ENCODE results near the gene B4GALT3.

- TF ChIP-seq, protein P1, sequence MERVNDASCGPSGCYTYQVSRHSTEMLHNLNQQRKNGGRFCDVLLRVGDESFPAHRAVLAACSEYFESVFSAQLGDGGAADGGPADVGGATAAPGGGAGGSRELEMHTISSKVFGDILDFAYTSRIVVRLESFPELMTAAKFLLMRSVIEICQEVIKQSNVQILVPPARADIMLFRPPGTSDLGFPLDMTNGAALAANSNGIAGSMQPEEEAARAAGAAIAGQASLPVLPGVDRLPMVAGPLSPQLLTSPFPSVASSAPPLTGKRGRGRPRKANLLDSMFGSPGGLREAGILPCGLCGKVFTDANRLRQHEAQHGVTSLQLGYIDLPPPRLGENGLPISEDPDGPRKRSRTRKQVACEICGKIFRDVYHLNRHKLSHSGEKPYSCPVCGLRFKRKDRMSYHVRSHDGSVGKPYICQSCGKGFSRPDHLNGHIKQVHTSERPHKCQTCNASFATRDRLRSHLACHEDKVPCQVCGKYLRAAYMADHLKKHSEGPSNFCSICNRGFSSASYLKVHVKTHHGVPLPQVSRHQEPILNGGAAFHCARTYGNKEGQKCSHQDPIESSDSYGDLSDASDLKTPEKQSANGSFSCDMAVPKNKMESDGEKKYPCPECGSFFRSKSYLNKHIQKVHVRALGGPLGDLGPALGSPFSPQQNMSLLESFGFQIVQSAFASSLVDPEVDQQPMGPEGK (CRISPR knock-in tag; IDR thresholded peaks at IDR 0.05; ENCODE audit: borderline replicate concordance): no peak
- no peak for TF ChIP-seq ZFP3 (CRISPR knock-in tag; IDR thresholded peaks at IDR 0.05)
- no peak for TF ChIP-seq CSDC2 (CRISPR knock-in tag; IDR thresholded peaks at IDR 0.05)
- TF ChIP-seq CREB5 (CRISPR knock-in tag; IDR thresholded peaks at IDR 0.05; ENCODE audit: low read depth): no peak
Observed at GRCh38 chr1:161222175-161223019, 45.1 kb upstream of the B4GALT3 start.

All from SK-N-SH treated with all-trans-retinoic acid at 6 μM for 48 hours (cell line).